ENCODE measurements around the gene CCDC85C. TPM values are rescaled to one million over a fixed set of nuclear protein-coding genes. Genes with fewer than 3 reads are reported as not detected.

The CCDC85C gene
- total and polyA plus RNA-seq, 2 of the 4 experiments (the other 2 are of a cell fraction), result 16.0 to 19.0 TPM

- ATAC-seq (ENCODE audit: low read depth), result no peak
- dilution Hi-C loops (cut with HindIII; ENCODE audit: low sequenced_read_pairs, unreplicated experiment), result no loop called here
- CTCF ChIA-PET, result no interaction called here
These were observed 30.4 kb downstream of the CCDC85C start for GRCh38 chr14:99573436-99574098.

More at GRCh38 chr14:99573436-99574098, 30.4 kb downstream of the CCDC85C start:
- Histone ChIP-seq H4K91ac (ENCODE audit: insufficient read depth, low read depth, low read length) (peak overlapping the region; percentile 96), H2BK5ac (ENCODE audit: low read depth, low read length, poor library complexity, severe bottlenecking) (peak overlapping the region; percentile 74), H4K20me1 (ENCODE audit: insufficient read depth, low read length) (peaks cover 41% of the 10 kb centered on the region), H3K14ac (replicated peaks; ENCODE audit: low read depth, low read length) (peak overlapping the region; percentile 79), H3K23ac (ENCODE audit: low read depth, low read length) (0 out of 2 replicates have a peak overlapping the region, but pooled peaks have one; percentile 78), H2BK15ac (ENCODE audit: low read depth, low read length) (peak overlapping the region; percentile 73; the same call in 1 of the 3 replicates), H3K9me3 (ENCODE audit: control insufficient read depth, insufficient read depth, low read length) (no peaks in the 10 kb centered on the region), H3K4ac (ENCODE audit: low read depth, low read length) (peak overlapping the region; percentile 96), H3K56ac (ENCODE audit: extremely low read depth, insufficient read depth, low read length) (no peak overlapping the region), H4K5ac (ENCODE audit: low read depth, low read length) (no peak overlapping the region), H2AK9ac (replicated peaks; ENCODE audit: low read depth, low read length, poor library complexity) (peak overlapping the region; percentile 98), H3K4me3 (ENCODE audit: insufficient read depth, low read depth, low read length) (no peak overlapping the region), H3K27ac (ENCODE audit: insufficient read depth, low read length) (peak overlapping the region; percentile 68), H3K9me1 (ENCODE audit: insufficient read depth, low read length) (peaks cover 42% of the 10 kb centered on the region), H3K4me1 (ENCODE audit: control insufficient read depth, insufficient read depth, low read length) (peaks cover 63% of the 10 kb centered on the region), H3K36me3 (ENCODE audit: control insufficient read depth, insufficient read depth, low read length) (no peaks in the 10 kb centered on the region), H3K4me2 (ENCODE audit: low read depth, low read length) (no peak overlapping the region; the same call in 1 of the 2 replicates), H2BK20ac (ENCODE audit: low read depth, low read length) (peak overlapping the region; percentile 71; the same call in 1 of the 2 replicates), H3K79me1 (ENCODE audit: low read depth in 1 of 2, low read length in 2 of 2) (peaks cover 37 to 94% of the 10 kb centered on the region in 2 experiments), H3K9ac (ENCODE audit: low read depth, low read length) (no peak overlapping the region; the same call in 1 of the 2 replicates), H2AK5ac (ENCODE audit: low read depth, low read length) (peak overlapping the region; percentile 96), H3K27me3 (ENCODE audit: control insufficient read depth, insufficient read depth, low read length) (no peaks in the 10 kb centered on the region), H3K18ac (ENCODE audit: low read depth, low read length) (no peak overlapping the region), H2BK120ac (ENCODE audit: low read depth, low read length) (peak overlapping the region; percentile 97), H2AFZ (replicated peaks; ENCODE audit: low read length, poor library complexity) (peak overlapping the region; percentile 81), H4K8ac (ENCODE audit: low read depth in 2 of 2, low read length in 2 of 2) (peak overlapping the region; percentile 54 to 72; a peak in 2 of 4 replicates)
- no peak for DNase-seq
- TF ChIP-seq POLR2A (IDR thresholded peaks at IDR 0.05; ENCODE audit: low read depth, low read length) (no peak), CHD1 (IDR thresholded peaks at IDR 0.05; ENCODE audit: low read depth, low read length) (no peak), CTCF (conservative IDR thresholded peaks at IDR 0.05; ENCODE audit: low read depth, low read length) (no peak), CEBPB (IDR thresholded peaks at IDR 0.05; ENCODE audit: low read depth, low read length) (no peak), BHLHE40 (IDR thresholded peaks at IDR 0.05; ENCODE audit: low read depth, low read length) (no peak)
- 77% methylated on average over 13 of the region's 15 CpGs; no CpG with 5 or more reads in 1 of the 2 experiments for WGBS, 2 experiments (ENCODE audit: extremely low coverage in 2 of 2, insufficient read length in 1 of 2)
- BruUV-seq (replicated peaks), result no TSS peak
- POLR2A ChIA-PET (ENCODE audit: unreplicated experiment), result interaction anchor here (0.7 kb wide), 1 partner anchor 102 kb away, joined by 4 read pairs; no protein-coding TSS in a partner anchor
- in situ Hi-C loops (cut with MboI; ENCODE audit: low sequenced_read_pairs) (no loop called here), intact Hi-C loops (cut with micrococcal nuclease) (no loop called here)
